Amniotic epithelial cell (primary cell): Measurements from ENCODE around the gene EIF1B.
A peak's percentile ranks its signal among the peaks of the same experiment; 100 is the strongest.
"Not testable (repeated sequence)": the region's sequence is repeated elsewhere in the genome, so short reads cannot be mapped to it uniquely, and the experiment has no call there.

ENCODE experiments used
- DNase-seq: peaks from one replicate; pipeline ENCODE4 v3.0.0-alpha.2; 2010; ENCODE audit warnings: low read depth

EIF1B gene

DNA sequence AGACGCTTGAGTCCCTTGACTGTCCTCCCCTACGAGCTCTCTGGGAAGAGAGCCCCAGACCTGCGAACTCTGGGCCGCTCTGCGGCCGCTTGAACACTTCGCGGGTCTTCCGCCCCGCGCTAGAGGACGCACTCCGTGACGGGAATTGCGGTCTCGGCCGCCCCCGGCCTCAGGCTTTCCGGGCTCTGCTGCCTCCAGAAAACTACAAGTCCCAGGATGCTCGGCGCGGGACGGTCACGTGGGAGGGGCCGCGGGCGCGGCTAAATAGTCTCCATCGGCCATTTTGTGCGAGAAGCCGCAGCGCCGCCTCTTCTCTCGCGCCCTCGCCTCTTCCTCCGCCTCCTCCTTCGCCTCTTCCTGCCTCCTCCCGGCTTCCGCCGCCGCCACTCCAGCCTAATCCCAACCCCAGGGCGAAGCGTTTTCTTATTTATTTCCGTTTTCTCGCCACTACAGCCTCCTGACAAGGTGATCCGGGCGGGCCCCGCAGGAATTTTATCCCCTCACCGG lies at the start of gene EIF1B:
TSS of gene EIF1B (plus strand) at position 290 of the 507 bp plus-strand sequence. CDS start 235 bp downstream, outside the sequence.
- peak; percentile 95 for DNase-seq

GRCh38 chr3:40262331-40262730 lies 47.2 kb upstream of the EIF1B start:
- DNase-seq, result no peak

DNA sequence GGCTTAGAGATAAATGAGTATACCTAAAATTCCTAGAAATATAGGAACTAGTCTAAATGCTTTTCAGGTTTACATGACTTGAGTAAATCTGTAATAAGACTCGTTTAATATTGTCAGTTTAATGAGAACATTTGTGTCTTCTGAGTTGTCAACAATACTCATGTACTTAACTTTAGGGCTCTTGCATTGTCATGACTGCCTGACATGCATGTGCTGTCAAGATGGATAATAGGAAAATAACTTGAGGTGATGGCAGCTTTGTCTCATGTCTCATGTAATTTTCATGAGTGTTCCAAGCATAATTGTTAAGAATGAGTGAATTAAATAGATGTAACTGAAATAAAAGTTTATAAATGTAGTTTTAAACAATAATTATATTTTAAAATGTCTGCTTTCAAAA lies 45.1 kb upstream of the EIF1B start:
- no peak for DNase-seq

GRCh38 chr3:40265181-40265580 lies 44.3 kb upstream of the EIF1B start:
- DNase-seq, result no peak

DNA sequence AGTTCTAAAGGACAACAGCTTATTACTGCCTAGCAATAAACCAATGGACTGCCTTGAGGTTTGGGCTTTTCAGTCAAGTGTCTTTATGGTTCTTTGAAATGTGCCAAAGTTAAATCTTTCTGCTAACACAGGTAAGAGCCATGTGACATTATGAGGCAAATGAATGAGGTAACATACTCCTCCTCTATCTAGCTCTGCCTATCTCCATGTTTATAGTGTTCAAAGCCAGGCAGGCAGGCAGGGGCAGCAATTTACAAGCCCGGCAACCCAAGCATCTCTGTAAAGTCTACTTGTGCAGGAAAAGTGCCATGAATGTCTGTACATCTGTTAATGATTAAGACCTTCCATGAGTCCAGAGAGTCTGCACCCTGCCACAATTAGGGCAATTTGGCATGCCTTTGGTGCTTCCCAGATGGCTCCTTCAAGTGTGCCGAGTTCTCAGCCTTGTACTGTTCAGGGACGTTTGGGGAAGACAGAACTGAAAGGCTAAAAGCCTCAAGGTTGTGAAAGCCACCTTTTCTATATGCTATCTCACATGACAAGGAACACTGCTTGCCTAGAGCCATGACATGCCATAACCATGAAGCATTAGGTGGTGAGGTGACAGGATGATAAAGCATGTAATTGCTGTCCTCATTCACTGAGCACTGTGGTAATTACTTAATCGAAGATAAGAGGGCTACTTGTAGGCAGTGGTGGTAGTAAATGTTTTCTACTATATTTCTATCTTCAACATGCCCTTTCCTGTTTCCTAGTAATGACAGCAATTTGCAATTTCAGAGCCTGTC lies 41.4 kb upstream of the EIF1B start:
- peak; percentile 29 for DNase-seq

GRCh38 chr3:40268802-40269524 lies 40.5 kb upstream of the EIF1B start:
- DNase-seq, result no peak

- no peak for DNase-seq
Measured at GRCh38 chr3:40278791-40279190, 30.7 kb upstream of the EIF1B start.

DNA sequence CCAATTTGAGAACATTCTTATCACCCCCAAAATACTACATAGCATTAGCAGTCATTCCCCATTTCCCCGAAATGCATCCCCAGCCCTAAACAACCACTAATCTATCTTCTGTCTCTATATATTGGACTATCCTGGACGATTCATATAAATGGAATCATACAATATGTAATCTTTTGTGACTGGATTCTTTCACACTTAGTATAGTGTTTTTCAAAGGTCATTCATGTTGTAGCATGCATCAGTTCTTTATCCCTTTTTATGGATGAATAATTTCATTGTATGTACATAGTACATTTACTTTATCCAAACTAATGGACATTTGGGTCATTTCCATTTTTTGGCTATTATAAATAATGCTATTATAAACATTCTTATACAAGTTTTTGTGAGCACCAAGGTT lies 27.5 kb upstream of the EIF1B start:
- no peak for DNase-seq

DNA sequence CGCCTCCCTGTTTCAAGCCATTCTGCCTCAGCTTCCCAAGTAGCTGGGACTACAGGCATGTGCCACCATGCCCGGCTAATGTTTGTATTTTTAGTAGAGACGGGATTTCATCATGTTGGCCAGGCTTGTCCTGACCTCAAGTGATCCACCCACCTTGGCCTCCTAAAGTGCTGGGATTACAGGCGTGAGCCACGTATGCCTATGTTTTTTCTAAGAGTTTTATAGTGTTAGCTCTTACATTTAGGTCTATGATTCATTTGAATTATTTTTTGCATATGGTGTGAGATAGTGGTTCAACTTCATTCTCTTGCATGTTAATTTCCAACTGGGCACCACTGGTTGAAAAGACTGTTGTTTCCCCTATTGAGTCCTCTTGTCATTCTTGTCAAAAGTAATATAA lies 26.4 kb upstream of the EIF1B start:
- not testable (repeated sequence) for DNase-seq

- DNase-seq, result no peak
Measured at GRCh38 chr3:40287248-40287647, 22.3 kb upstream of the EIF1B start.

GRCh38 chr3:40290396-40290795 lies 19.1 kb upstream of the EIF1B start:
- DNase-seq, result no peak

GRCh38 chr3:40291471-40291870 lies 18.0 kb upstream of the EIF1B start:
- DNase-seq, result no peak

DNA sequence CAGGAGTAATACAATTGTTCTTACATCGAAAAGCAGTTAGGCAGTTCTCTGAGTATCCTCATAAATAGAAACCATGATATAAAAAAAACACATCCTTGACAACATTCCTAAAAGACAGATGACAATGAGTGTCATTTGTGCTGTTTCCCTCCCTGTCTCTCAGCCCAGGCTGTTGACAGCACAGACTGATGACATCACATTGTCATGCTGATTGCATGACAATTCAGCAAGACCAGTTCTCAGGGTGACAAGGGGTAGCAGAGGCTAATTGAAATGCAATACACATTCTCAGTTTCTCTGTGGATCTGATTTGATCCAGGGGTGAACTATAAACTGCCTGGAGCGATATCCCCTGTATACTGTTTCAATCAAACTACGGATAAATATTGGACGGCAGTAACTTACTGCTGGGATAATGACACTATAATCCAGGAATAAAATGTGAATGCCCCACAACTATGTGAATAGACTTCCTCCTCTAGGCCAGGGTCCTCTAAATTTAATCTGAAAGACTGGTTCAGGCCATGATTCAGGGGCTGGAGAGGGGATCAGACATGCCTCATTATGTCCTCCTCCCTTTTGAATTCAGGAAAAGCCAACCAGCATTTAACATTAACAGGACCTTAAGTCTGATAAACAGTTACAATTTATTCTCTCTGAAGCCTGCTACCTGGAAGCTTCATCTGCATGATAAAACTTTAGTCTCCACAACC lies 16.7 kb upstream of the EIF1B start:
- DNase-seq, result no peak

DNA sequence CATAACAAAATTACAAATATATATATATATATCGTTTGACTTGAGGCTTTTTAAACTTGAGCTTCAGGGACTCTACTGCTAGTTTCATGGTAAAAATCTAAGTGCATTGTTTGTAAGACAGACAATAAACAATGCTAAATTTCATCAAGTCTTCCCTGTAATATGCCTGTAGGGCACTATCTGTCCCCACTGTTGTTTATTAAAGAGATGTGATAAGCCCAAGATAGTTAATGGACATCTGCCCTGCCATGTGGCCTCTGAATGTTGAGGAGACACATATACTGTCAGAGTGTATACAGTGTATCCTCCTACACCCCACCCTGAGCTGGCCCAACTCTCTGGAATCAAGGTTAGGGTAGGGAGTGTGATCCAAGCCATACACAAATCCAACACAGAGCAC lies 15.1 kb upstream of the EIF1B start:
- DNase-seq, result no peak

- no peak for DNase-seq
Measured at GRCh38 chr3:40298075-40298474, 11.4 kb upstream of the EIF1B start.

- DNase-seq, result no peak
Measured at GRCh38 chr3:40299130-40299720, 10.3 kb upstream of the EIF1B start.

- peak; percentile 98 for DNase-seq
Measured at GRCh38 chr3:40299721-40300335, 9.7 kb upstream of the EIF1B start.

GRCh38 chr3:40302784-40303183 lies 6.7 kb upstream of the EIF1B start:
- no peak for DNase-seq

DNA sequence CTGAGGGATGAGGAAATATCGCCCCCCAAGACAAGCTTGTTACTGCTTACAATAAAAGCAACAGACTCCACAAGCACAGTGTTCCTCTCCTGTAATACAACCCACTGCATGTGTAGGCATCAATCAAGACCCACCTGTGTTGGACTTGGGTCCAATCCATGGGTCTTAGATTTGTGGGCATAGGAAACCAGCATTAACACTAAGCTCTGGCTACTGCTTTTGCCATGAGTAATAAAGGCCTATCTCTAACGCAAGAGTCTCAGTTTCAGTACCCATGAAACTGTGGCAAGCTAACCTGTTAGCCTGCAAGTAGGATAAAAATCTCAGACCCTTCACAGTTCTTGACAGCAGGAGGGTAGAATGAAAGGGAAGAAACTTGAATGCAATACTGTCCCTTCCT lies 5.2 kb upstream of the EIF1B start:
- DNase-seq, result no peak

DNA sequence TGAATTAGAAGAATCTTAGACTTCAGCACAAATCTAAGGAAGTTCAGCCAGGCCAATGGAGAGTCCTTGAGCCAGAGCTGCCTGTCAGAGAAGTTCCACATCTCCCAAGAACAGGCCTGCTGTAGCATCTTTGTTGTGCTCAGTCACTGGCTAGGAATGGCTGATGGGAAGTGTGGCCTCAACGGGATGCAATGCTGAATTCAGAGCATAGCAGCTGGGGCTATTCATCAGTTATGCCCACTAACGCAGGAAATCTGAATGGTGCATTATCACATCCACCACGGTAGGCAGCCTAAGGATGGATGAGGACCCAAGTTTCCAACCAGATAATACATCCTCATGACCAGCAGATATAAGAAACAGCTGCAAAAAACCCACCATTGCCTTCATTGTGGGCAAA lies 3.2 kb upstream of the EIF1B start:
- peak; percentile 70 for DNase-seq

GRCh38 chr3:40307176-40307575 lies 2.3 kb upstream of the EIF1B start:
- DNase-seq, result peak; percentile 51
